Liver (tissue), 9 donors: ENCODE results near the gene PLB1. TPM values are rescaled to one million over a fixed set of nuclear protein-coding genes. Genes with fewer than 3 reads are reported as not detected.

Experiments
- DNase-seq: peaks from one replicate; pipeline ENCODE4 v3.0.0-alpha.2; 2017; ENCODE audit warnings: low spot score
- H3K27ac ChIP-seq, 2 donors: one replicate each; pipeline ENCODE4 v1.7.0; 2013; ENCODE audit warnings: inconsistent platforms in 2 of 2, low read length in 2 of 2, control low read depth in 1 of 2, low read depth in 1 of 2, mild to moderate bottlenecking in 1 of 2
- H3K27me3 ChIP-seq, 4 donors: one replicate each; pipeline versions ENCODE4 v1.6.1 to v1.7.0; 2013; ENCODE audit warnings: low read length in 3 of 4, inconsistent platforms in 1 of 4, mild to moderate bottlenecking in 1 of 4, moderate library complexity in 1 of 4; ENCODE audit not compliant: control insufficient read depth in 4 of 4, insufficient read depth in 4 of 4
- H3K36me3 ChIP-seq, 4 donors: one replicate each; pipeline versions ENCODE4 v1.6.1 to v1.7.0; 2013; ENCODE audit warnings: low read length in 3 of 4, mild to moderate bottlenecking in 3 of 4, low read depth in 1 of 4, moderate library complexity in 1 of 4; ENCODE audit not compliant: control insufficient read depth in 4 of 4, insufficient read depth in 3 of 4
- H3K4me1 ChIP-seq, 4 donors: one replicate each; pipeline versions ENCODE4 v1.6.1 to v1.7.0; 2013; ENCODE audit warnings: low read length in 3 of 4, mild to moderate bottlenecking in 3 of 4, moderate library complexity in 1 of 4; ENCODE audit not compliant: control insufficient read depth in 4 of 4, insufficient read depth in 4 of 4
- H3K4me3 ChIP-seq, 3 donors: one replicate each; pipeline versions ENCODE4 v1.6.1 to v1.7.0; 2013; ENCODE audit warnings: low read length in 3 of 3, control low read depth in 1 of 3, low read depth in 1 of 3, mild to moderate bottlenecking in 1 of 3
- H3K9ac ChIP-seq, 2 donors: one replicate each; pipeline ENCODE4 v1.7.0; 2013; ENCODE audit warnings: low read length in 2 of 2, mild to moderate bottlenecking in 2 of 2, moderate library complexity in 2 of 2, control low read depth in 1 of 2, low read depth in 1 of 2
- H3K9me3 ChIP-seq, 4 donors: one replicate each; pipeline versions ENCODE4 v1.6.1 to v1.7.0; 2013; ENCODE audit warnings: low read length in 3 of 4; ENCODE audit not compliant: control insufficient read depth in 4 of 4
- ATF3 ChIP-seq: IDR thresholded peaks from 2 replicates; pipeline ENCODE4 v1.6.1; 2016; ENCODE audit warnings: antibody characterized with exemption
- CTCF ChIP-seq: fragments of 150-350 bp; IDR thresholded peaks from 2 replicates; pipeline ENCODE4 v1.5.1; 2017; ENCODE audit warnings: improper control_type of control experiment, low read depth, low read length; ENCODE audit not compliant: missing input control
- EGR1 ChIP-seq, 2 donors: IDR thresholded peaks; 2 replicates each; pipeline ENCODE4 v1.6.1; 2016 to 2018; ENCODE audit warnings: antibody characterized with exemption in 2 of 2, low read depth in 2 of 2
- FOXA1 ChIP-seq: IDR thresholded peaks from 2 replicates; pipeline ENCODE4 v1.6.1; 2016; ENCODE audit warnings: antibody characterized with exemption
- FOXA2 ChIP-seq: IDR thresholded peaks from 2 replicates; pipeline ENCODE4 v1.6.1; 2016; ENCODE audit warnings: antibody characterized with exemption
- GABPA ChIP-seq, 2 donors: IDR thresholded peaks in 1 of 2; conservative IDR thresholded peaks in 1 of 2; 2 replicates each; pipeline ENCODE4 v1.6.1; 2016; ENCODE audit warnings: antibody characterized with exemption in 2 of 2, mild to moderate bottlenecking in 1 of 2, moderate library complexity in 1 of 2
- HNF4A ChIP-seq, 2 donors: conservative IDR thresholded peaks; 2 replicates each; pipeline ENCODE4 v1.6.1; 2016; ENCODE audit warnings: antibody characterized with exemption in 2 of 2, mild to moderate bottlenecking in 2 of 2
- HNF4G ChIP-seq: IDR thresholded peaks from 2 replicates; pipeline ENCODE4 v1.6.1; 2016; ENCODE audit warnings: antibody characterized with exemption
- JUND ChIP-seq, 2 donors: IDR thresholded peaks; 2 replicates each; pipeline ENCODE4 v1.6.1; 2016; ENCODE audit warnings: antibody characterized with exemption in 2 of 2
- MAX ChIP-seq: IDR thresholded peaks from 2 replicates; pipeline ENCODE4 v1.6.1; 2016; ENCODE audit warnings: antibody characterized with exemption
- NR2F2 ChIP-seq: IDR thresholded peaks from 2 replicates; pipeline ENCODE4 v1.6.1; 2016; ENCODE audit warnings: antibody characterized with exemption
- RXRA ChIP-seq, 2 donors: IDR thresholded peaks; 2 replicates each; pipeline ENCODE4 v1.6.1; 2017 to 2018; ENCODE audit warnings: antibody characterized with exemption in 2 of 2, mild to moderate bottlenecking in 1 of 2
- SP1 ChIP-seq: IDR thresholded peaks from 2 replicates; pipeline ENCODE4 v1.6.1; 2018; ENCODE audit warnings: antibody characterized with exemption, mild to moderate bottlenecking
- TAF1 ChIP-seq: conservative IDR thresholded peaks from 2 replicates; pipeline ENCODE4 v1.6.1; 2016; ENCODE audit warnings: antibody characterized with exemption, mild to moderate bottlenecking
- WGBS: extraction: QIAGEN DNeasy Blood & Tissue Kit; methylation state at CpG from one replicate; pipeline ENCODE4 v1.1.7; 2013; 5-methylcytosine and 5-hydroxymethylcytosine counted together
- polyA plus RNA-seq, 2 donors: library from polyadenylated mRNA; stranded (reverse) in 1 of 2; unstranded in 1 of 2; fragments of 200-250 nt in 1 of 2; fragments of >200 nt in 1 of 2; fragmentation: Nextera tagmentation in 1 of 2; extraction: Ambion mirVana in 1 of 2; gene quantifications; one replicate each; pipeline versions ENCODE4 v1.2.1 to v1.2.3, GENCODE V29; 2013 to 2015
- total RNA-seq, 2 donors: library from RNA; depleted of rRNA; stranded (reverse); fragments of >200 nt; gene quantifications; one replicate each; pipeline ENCODE4 v1.2.3, GENCODE V29; 2014
- TF ChIP-seq, protein P1 (sequence below): IDR thresholded peaks from 2 replicates; pipeline ENCODE4 v1.6.1; 2016; ENCODE audit warnings: antibody characterized with exemption
- donor health status: healthy.
- donor health status: healthy.
- donor health status: healthy.
- donor health status: healthy.
- donor health status: healthy.

The PLB1 gene
- total and polyA plus RNA-seq, 4 donors: 0.58 to 4.5 (median 1.6) TPM

GRCh38 chr2:28600181-28600580, 104.3 kb downstream of the PLB1 start:
- TF ChIP-seq GABPA (IDR thresholded peaks at IDR 0.05 in 1 of 2, conservative IDR thresholded peaks at IDR 0.05 in 1 of 2): no peak
- TF ChIP-seq SP1: no peak
- no peak for TF ChIP-seq NR2F2
- TF ChIP-seq CTCF: no peak
- TF ChIP-seq MAX: no peak
- TF ChIP-seq HNF4G: no peak
- TF ChIP-seq, protein P1, sequence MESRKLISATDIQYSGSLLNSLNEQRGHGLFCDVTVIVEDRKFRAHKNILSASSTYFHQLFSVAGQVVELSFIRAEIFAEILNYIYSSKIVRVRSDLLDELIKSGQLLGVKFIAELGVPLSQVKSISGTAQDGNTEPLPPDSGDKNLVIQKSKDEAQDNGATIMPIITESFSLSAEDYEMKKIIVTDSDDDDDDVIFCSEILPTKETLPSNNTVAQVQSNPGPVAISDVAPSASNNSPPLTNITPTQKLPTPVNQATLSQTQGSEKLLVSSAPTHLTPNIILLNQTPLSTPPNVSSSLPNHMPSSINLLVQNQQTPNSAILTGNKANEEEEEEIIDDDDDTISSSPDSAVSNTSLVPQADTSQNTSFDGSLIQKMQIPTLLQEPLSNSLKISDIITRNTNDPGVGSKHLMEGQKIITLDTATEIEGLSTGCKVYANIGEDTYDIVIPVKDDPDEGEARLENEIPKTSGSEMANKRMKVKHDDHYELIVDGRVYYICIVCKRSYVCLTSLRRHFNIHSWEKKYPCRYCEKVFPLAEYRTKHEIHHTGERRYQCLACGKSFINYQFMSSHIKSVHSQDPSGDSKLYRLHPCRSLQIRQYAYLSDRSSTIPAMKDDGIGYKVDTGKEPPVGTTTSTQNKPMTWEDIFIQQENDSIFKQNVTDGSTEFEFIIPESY: no peak
- TF ChIP-seq RXRA (IDR thresholded peaks at IDR 0.05): no peak
- no peak for TF ChIP-seq ATF3
- no peak for TF ChIP-seq FOXA1
- no peak for TF ChIP-seq FOXA2
- TF ChIP-seq EGR1 (IDR thresholded peaks at IDR 0.05; ENCODE audit: low read depth in 2 of 2): no peak
- no peak overlapping the region for H3K27ac ChIP-seq
- no peaks in the 10 kb centered on the region for H3K4me1 ChIP-seq
- H3K9ac ChIP-seq: no peak overlapping the region
- H3K9me3 ChIP-seq: no peaks in the 10 kb centered on the region
- H3K27me3 ChIP-seq: no peaks in the 10 kb centered on the region
- no peak for DNase-seq
- WGBS: 84% methylated on average over 5 of the region's 5 CpGs
- H3K36me3 ChIP-seq: no peaks in the 10 kb centered on the region
- no peak overlapping the region for H3K4me3 ChIP-seq

DNA sequence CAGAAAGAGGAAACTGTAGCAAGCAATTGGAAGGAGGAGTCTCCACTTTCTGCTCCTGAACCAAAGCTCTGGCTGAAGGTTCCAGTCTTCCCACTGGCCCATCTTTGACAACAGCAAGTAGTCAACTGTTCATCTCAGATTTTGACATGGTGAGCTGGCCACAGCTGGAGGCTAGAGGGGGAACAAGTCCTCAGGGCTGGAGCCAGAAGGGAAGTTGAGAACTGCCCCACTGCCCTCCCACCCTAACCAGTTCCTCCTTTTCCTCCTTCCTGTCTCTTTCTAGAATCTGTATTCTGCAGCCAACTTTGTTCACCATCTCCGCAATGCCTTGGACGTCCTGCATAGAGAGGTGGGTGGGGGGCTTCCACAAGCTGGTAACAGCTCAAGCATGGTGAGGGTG, 105.8 kb downstream of the PLB1 start:
- DNase-seq: no peak
- 81% methylated on average over 2 of the region's 2 CpGs for WGBS
- Histone ChIP-seq H3K4me1 (no peaks in the 10 kb centered on the region), H3K36me3 (no peaks in the 10 kb centered on the region), H3K9ac (no peak overlapping the region), H3K9me3 (no peaks in the 10 kb centered on the region), H3K27me3 (no peaks in the 10 kb centered on the region), H3K27ac (peak overlapping the region in 1 of 2 donors; percentile 50), H3K4me3 (no peak overlapping the region)
- no peak for TF ChIP-seq SP1
- TF ChIP-seq NR2F2: no peak
- no peak for TF ChIP-seq TAF1
- TF ChIP-seq GABPA (IDR thresholded peaks at IDR 0.05 in 1 of 2, conservative IDR thresholded peaks at IDR 0.05 in 1 of 2): no peak
- no peak for TF ChIP-seq HNF4A (conservative IDR thresholded peaks at IDR 0.05)
- no peak for TF ChIP-seq CTCF
- no peak for TF ChIP-seq JUND (IDR thresholded peaks at IDR 0.05)
- TF ChIP-seq, protein P1: no peak
